C1 segment of cervical spinal cord (tissue), 14 donors: ENCODE results near the gene ZBTB14.
A peak's percentile ranks its signal among the peaks of the same experiment; 100 is the strongest.

ENCODE experiments used
- DNase-seq, 14 donors: peaks; one replicate each; lab custom pipeline; 2025; lab: John Stamatoyannopoulos, UW

ZBTB14 gene

GRCh38 chr18:5295231-5295920 is at the start of gene ZBTB14:
Gene ZBTB14, minus strand, starts transcription at chr18:5295726. Its CDS starts 2,480 bp downstream, at chr18:5293246.
- peak in 12 of 14 donors; percentile 30 to 81 (median 60) for DNase-seq

DNA sequence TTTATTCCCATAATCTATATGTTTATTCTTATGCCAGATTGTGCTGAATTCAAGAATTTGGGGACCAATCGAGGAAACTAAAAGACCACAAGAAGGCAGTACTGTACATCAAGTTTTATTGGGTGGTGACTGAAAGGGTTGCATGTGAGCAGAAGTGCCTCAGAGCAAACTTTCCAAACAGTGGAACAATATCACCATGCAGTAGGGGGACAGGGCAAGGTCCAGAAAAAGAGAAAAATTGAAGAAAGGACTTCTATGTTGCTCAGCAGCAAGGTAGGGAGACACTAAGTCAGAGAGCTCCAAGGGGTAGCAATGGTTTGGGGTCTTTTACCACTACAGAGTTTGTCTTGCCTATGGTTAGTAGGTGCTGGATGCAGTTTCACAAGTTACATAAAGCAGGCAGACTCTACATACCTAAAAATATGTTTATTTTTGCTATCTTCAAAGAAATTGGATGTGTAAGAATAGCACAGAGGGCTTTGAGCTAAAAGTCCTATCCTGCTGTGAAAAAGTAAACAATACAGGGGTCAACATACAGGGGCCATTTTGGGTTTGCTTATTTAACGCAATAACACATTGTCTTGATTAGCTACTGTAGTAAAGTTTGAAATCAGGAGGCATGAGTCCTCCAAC is 43.8 kb upstream of the ZBTB14 start:
- DNase-seq: no peak

GRCh38 chr18:5334456-5335075 is 39.0 kb upstream of the ZBTB14 start:
- DNase-seq: no peak

- no peak for DNase-seq
Measured at GRCh38 chr18:5318061-5318700, 22.7 kb upstream of the ZBTB14 start.

GRCh38 chr18:5317186-5317585 is 21.7 kb upstream of the ZBTB14 start:
- DNase-seq: no peak

- no peak for DNase-seq
Measured at GRCh38 chr18:5315838-5316237, 20.3 kb upstream of the ZBTB14 start.

DNA sequence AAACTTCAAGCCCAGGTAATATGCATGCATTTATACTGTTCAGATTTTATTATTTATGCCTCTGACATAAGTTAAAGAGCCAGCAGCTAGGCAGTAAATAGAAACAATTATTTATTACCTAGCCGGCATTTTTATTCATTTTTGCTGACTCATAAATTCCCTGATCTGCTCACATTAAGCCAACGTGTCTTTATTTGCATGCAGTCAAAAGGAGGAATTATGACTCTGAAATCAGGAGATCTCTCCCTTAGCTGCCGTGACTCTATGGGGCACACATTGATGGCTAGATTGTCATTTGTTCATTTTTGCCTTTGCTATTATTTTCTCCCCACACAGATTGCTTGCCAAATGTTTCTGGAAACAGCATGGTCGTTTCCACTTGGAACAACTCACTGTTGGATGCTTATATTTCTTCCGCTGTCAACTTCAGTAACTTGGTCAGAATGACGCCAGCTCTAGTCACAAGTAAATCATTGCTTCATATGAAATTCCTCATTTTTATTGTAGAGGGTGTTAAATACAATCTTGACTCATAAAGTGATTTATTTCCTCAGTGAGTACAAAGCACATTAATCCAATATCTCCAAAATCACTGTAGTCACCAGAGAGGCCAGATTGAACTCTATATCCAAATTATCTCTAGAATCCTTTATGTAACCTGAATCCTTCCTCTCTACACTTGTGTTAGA is 15.9 kb upstream of the ZBTB14 start:
- no peak for DNase-seq

DNA sequence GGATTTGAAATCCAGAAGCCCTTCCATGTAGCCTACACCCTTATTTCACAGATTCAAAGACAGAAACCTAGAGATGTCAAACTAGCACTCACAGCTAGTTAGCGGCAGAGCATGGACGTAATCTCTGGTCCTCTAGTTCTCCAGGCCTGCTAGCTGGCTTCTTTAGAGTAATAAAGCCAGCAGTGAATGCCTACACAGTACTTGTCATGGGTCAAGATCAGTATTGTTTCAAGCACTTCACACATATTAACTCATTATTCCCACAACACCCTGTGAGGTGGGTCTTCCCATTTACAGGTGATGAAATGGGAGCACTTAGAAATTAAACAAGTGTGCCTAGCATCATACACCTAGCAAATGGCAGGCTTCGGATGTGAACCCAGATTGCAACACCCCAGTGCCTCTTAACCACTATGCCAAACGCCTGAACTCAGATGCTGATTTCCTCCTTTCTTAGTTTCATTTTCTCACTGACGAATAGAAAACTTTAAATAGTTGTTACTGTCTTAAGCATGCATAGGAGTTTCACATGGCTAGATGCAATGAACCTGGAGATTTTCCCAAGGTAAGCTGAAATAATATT is 14.5 kb upstream of the ZBTB14 start:
- DNase-seq: no peak

DNA sequence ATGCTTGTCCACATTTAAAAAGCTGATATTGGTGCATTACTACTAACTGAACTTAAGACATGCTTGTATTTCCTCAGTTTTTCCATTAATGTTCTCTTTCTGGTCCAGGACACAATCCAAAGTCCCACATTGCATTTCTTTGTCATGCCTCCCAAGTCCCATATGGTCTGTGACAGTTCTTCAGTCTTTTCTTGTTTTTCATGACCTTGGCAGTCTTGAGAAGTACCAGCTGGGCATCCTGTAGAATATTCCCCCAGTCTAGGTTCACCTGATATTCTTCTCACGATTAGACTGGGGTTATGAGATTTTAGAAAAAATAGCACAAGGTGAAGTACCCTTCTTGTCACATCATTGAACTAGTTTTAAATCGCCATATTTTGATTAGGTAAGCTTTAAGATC is 10.3 kb upstream of the ZBTB14 start:
- no peak for DNase-seq

- DNase-seq: no peak
Measured at GRCh38 chr18:5304232-5304631, 8.7 kb upstream of the ZBTB14 start.

DNA sequence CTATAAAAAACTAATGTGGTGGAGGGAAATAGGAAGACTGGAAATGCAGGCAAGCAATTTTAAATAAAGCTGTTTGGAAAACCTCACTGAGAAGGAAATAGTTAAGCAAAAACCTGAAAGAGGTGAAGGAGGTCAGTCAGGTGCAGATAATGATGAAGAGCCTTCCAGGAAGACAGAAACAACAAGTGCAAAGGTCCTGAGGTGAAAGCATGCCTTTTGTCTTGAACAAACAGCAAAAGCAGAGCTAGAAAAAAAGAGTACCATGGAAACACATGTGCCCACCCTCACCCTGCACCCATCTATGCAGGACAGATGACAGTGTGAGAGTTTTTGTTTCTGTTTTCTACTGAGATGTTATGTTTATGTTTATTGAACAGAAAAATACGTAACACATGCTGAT is 8.1 kb upstream of the ZBTB14 start:
- no peak for DNase-seq

GRCh38 chr18:5302606-5303005 is 7.1 kb upstream of the ZBTB14 start:
- no peak for DNase-seq

DNA sequence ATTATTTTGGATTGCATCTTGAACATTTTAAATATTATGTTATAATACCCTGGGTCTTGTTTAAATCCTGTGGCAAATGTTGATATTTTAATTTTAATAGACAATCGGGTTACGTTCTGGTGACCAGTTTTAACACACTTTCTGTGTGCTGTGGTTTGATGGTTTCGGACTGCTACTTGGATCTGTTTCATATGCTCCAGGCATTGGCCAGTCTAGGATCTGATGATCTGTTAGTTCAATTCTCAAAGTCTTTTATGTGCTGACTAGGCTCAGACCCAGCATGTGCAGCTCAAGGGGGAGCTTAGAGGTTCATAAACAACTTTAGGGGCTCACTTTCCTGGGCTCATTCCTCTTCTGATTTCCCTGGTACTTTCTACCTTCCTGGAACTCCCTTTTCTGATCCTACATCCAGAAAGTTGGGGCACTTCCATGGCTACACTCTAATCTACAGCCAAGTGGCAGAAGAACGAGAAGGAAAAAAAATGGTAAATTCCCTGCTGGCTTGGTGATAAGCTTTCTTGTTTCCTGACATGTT is 5.0 kb upstream of the ZBTB14 start:
- no peak for DNase-seq

DNA sequence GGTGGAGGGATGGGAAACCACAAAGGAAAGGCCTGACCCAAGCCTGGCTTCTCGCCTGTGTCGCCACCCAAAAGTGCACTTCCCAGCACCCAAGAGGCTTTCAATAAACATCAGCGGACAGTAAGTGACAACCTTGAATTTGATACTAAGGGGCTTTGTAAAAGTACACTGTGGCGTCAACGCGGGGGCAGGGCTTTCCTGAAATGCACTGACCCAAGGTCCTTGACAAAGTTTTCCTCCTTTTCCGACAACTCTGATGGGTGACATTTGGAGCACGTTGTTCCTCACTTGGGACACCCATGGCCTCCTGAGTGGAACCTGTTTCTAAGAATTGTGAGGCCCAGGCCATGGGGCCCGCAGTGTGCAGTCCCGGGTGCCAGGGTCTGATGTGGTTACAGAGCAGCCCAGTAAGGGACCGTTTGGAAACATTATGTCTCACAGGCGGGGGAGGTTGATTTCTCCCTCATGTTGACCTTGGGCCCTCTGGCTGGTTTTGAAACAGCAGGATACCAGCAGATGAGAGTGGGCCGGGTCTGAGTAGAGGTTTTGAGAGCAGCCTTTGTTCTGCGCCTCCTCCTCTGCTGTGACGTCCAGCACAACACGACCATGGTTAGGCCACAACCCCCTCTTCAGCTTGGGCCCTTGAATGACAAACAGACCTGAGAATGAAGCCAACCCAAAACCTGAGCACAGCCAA is 2.8 kb upstream of the ZBTB14 start:
- DNase-seq: no peak

- DNase-seq: no peak
Measured at GRCh38 chr18:5297597-5297996, 2.1 kb upstream of the ZBTB14 start.

DNA sequence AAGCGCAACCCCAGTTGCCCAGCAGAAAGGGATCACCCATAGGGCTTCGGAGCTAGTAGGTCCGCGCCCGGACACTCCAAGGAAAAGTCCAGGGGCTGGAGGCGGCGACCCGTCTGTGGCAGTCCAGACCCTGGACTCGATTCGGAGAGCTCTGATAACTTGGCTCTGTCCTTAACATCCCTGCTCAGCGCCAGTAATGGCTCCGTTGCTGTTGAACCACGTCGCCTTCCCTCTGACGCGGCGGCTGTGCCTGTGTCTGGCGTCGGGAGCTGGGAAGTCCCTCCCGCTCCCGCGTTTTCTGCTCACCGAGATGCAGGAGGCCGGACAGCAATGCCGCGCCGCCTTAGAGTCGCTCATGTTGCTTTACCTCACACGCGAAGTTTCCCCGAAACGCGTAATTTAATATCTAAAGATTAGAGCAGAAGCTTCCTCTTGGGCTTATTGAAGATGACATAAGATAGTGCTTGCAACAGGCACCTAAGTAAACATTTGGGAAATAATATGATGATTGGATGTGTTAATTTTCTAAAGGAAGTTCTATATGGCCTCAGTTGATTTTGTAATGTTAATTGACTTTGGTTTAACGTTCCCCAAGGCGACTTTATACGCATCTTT is 1.3 kb upstream of the ZBTB14 start:
- DNase-seq: peak in 12 of 14 donors; percentile 55 to 78 (median 65)

GRCh38 chr18:5295981-5296705 is 617 bp upstream of the ZBTB14 start:
- peak; percentile 49 to 94 (median 86) for DNase-seq

DNA sequence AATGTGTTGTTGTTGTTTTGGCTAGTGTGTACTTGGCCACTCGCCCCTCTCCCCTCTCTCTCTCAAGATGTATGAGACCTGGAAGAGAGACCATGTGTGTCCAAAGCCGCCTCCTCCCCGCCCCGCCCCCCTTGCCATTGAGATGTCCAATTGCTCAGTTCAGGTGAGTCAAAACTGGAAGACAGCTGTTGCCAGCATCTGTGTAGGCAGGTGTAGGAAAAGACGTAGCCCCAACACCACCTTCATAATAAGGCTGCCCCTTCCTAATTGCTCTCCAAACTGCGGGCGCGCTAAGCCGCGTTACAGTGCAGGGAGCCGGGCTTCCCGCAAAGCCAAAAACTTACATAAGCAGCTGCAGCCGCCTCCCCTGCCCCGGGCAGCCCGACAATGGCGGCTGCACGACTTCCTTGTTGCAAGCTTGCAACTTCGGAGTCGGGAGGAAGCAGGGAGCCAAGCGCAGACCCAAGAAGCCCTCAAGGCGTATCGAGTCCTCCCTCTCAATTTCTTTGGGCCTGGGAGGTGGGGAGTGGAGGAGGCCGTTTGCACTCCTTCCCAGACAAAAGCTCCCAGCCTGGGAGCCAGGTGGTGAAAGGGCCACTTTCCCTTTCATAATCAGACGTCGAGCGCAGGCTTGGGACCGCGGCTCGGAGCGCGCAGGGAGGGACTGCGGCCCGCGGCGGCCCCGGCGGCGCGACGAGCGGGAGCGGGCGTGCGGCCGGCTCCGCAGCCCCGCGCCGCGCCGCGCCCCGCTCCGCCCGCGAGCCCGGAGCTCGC is 882 bp downstream of the ZBTB14 start:
- peak in 13 of 14 donors; percentile 7 to 74 (median 59) for DNase-seq

GRCh38 chr18:5294113-5294456 is 1.4 kb downstream of the ZBTB14 start:
- DNase-seq: peak in 2 of 14 donors; percentile 3 to 14
